Esophagus muscularis mucosa (tissue), 4 donors: ENCODE measurements around the gene AGAP3. TPM values are rescaled to one million over a fixed set of nuclear protein-coding genes. Genes with fewer than 3 reads are reported as not detected.

ENCODE experiments used
- DNase-seq: peaks from one replicate; pipeline ENCODE4 v3.0.0-alpha.2; 2017; ENCODE audit errors: extremely low spot score
- H3K27ac ChIP-seq, 4 donors: fragments of 200-600 bp; sonication (generic); replicated peaks in 1 of 4; 1 replicate in 3 of 4; 2 replicates in 1 of 4; pipeline ENCODE4 v1.5.1; 2016 to 2019; ENCODE audit warnings: mild to moderate bottlenecking in 1 of 4
- H3K27me3 ChIP-seq, 4 donors: fragments of 200-600 bp; sonication (generic); one replicate each; pipeline versions ENCODE4 v1.5.1 to v1.6.0; 2016 to 2019
- H3K36me3 ChIP-seq, 4 donors: fragments of 200-600 bp; sonication (generic); one replicate each; pipeline ENCODE4 v1.5.1; 2016 to 2019
- H3K4me1 ChIP-seq, 4 donors: fragments of 200-600 bp; sonication (generic); one replicate each; pipeline ENCODE4 v1.5.1; 2016 to 2019
- H3K4me3 ChIP-seq, 4 donors: fragments of 200-600 bp; sonication (generic); 1 replicate in 2 of 4; 2 replicates in 2 of 4; pipeline ENCODE4 v1.5.1; 2016 to 2019; ENCODE audit warnings: mild to moderate bottlenecking in 4 of 4, moderate library complexity in 1 of 4
- H3K9me3 ChIP-seq, 4 donors: fragments of 200-600 bp; sonication (generic); 1 replicate in 3 of 4; 2 replicates in 1 of 4; pipeline ENCODE4 v1.5.1; 2016 to 2019
- EP300 ChIP-seq: sonication (generic); formaldehyde crosslinking; IDR thresholded peaks from one replicate; pipeline ENCODE4 v1.6.1; 2017; ENCODE audit warnings: antibody characterized with exemption
- POLR2A ChIP-seq: fragments of 450-650 bp; IDR thresholded peaks from one replicate; pipeline ENCODE4 v1.6.1; 2017; ENCODE audit warnings: antibody characterized with exemption, moderate library complexity, mild to moderate bottlenecking, low read depth
- POLR2AphosphoS5 ChIP-seq, 2 donors: sonication (generic); formaldehyde crosslinking; IDR thresholded peaks; one replicate each; pipeline ENCODE4 v1.6.1; 2017; ENCODE audit warnings: antibody characterized with exemption in 2 of 2
- WGBS: methylation state at CpG from one replicate; pipeline ENCODE4 v1.1.5; 2018; 5-methylcytosine and 5-hydroxymethylcytosine counted together
- intact Hi-C: fragments of 100-400 bp; cut with DNase I; formaldehyde crosslinking; loops from one replicate; pipeline ENCODE4 v1.15.1; 2023
- total RNA-seq, 4 donors: library from RNA; depleted of rRNA; stranded (reverse); fragments of >200 nt; gene quantifications; one replicate each; pipeline versions ENCODE4 v1.1.0 to v1.2.1, GENCODE V29; 2016
- TF ChIP-seq, protein P1 (sequence below), 3 experiments: fragments of 200-600 bp in 2 of 3; fragments of 450-650 bp in 1 of 3; sonication (generic) in 2 of 3; IDR thresholded peaks; one replicate each; pipeline ENCODE4 v1.5.1; 2017 to 2019; ENCODE audit warnings: antibody characterized with exemption in 3 of 3, mild to moderate bottlenecking in 2 of 3, moderate library complexity in 1 of 3

The AGAP3 gene
- total RNA-seq, 4 donors from 2014 or later = 33.8 to 71.2 (median 60.0) TPM

GRCh38 chr7:151076863-151077704 is 9.2 kb upstream of the AGAP3 start:
- Histone ChIP-seq H3K4me1 (peaks cover 38 to 47% (median 44%) of the 10 kb centered on the region in 4 donors), H3K4me3 (no peak overlapping the region), H3K27me3 (no peaks in the 10 kb centered on the region), H3K36me3 (peaks cover 42 to 62% (median 52%) of the 10 kb centered on the region in 4 donors), H3K27ac (peak overlapping the region in 3 of 4 donors; percentile 11 to 37 (median 32)), H3K9me3 (no peaks in the 10 kb centered on the region)
- DNase-seq = no peak
- intact Hi-C loops = no loop called here
- WGBS = 80% methylated on average over 14 of the region's 33 CpGs
- TF ChIP-seq, protein P1, sequence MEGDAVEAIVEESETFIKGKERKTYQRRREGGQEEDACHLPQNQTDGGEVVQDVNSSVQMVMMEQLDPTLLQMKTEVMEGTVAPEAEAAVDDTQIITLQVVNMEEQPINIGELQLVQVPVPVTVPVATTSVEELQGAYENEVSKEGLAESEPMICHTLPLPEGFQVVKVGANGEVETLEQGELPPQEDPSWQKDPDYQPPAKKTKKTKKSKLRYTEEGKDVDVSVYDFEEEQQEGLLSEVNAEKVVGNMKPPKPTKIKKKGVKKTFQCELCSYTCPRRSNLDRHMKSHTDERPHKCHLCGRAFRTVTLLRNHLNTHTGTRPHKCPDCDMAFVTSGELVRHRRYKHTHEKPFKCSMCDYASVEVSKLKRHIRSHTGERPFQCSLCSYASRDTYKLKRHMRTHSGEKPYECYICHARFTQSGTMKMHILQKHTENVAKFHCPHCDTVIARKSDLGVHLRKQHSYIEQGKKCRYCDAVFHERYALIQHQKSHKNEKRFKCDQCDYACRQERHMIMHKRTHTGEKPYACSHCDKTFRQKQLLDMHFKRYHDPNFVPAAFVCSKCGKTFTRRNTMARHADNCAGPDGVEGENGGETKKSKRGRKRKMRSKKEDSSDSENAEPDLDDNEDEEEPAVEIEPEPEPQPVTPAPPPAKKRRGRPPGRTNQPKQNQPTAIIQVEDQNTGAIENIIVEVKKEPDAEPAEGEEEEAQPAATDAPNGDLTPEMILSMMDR (IDR thresholded peaks at IDR 0.05) = peak in 1 of 3 experiments; percentile 17
- TF ChIP-seq POLR2A (no peak), EP300 (no peak), POLR2AphosphoS5 (IDR thresholded peaks at IDR 0.05) (no peak)

GRCh38 chr7:151077705-151078232 is 8.5 kb upstream of the AGAP3 start:
- no peak for DNase-seq
- Histone ChIP-seq H3K36me3 (peaks cover 35 to 55% (median 45%) of the 10 kb centered on the region in 4 donors), H3K27ac (peak overlapping the region in 2 of 4 donors; percentile 32 to 37), H3K4me1 (peaks cover 45 to 53% (median 51%) of the 10 kb centered on the region in 4 donors), H3K9me3 (no peaks in the 10 kb centered on the region), H3K27me3 (no peaks in the 10 kb centered on the region), H3K4me3 (no peak overlapping the region)
- TF ChIP-seq POLR2A (no peak), POLR2AphosphoS5 (IDR thresholded peaks at IDR 0.05) (no peak), EP300 (no peak)
- TF ChIP-seq, protein P1 (IDR thresholded peaks at IDR 0.05) = no peak
- intact Hi-C loops = no loop called here
- 25% methylated on average over 1 of the region's 10 CpGs for WGBS

DNA sequence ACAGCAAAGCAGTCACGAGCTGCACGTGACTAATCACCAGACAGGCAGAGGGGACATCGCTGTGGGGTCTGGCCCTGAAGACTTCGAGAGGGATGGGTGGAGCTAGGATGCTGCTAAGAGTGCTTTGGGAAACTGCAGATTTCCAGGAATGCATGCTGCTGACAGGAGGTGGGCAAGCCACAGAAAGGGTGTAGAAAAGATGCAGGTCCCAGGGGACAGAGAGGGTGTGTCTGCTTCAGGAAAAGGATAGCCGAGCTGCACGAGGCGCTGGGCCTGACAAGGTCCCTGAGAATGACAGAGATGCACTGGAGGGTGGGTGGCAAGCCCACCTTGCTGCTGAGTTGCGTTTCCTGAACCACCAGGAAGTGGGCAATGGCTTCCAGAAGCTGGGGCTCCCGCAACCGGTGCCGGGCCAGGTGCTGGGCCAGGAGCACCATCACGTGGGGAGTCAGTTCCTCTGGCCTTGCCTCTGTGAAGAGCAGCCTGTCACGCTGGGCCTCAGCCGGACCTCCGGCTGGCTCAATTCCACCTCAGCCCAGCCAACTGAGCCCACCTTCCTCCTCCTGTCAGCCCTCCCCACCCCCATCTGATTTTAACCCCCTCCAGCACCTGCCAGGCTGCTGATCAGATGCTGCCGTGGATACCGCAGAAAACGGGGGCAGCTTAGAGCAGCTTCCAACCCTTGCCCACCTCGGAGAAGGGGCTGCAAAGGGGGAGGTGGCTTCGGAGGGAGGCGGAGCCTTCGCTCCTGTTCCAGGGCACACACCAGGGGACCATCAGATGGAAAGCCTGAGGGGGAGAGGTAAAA is 7.8 kb upstream of the AGAP3 start:
- H3K9me3 ChIP-seq = no peaks in the 10 kb centered on the region
- H3K27me3 ChIP-seq = no peaks in the 10 kb centered on the region
- intact Hi-C loops = no loop called here
- H3K36me3 ChIP-seq = peaks cover 28 to 48% (median 39%) of the 10 kb centered on the region in 4 donors
- WGBS = 44% methylated on average over 19 of the region's 22 CpGs
- H3K4me3 ChIP-seq = no peak overlapping the region
- no peak for DNase-seq
- TF ChIP-seq POLR2A (no peak), POLR2AphosphoS5 (IDR thresholded peaks at IDR 0.05) (no peak), EP300 (no peak)
- TF ChIP-seq, protein P1 (IDR thresholded peaks at IDR 0.05) = no peak
- H3K4me1 ChIP-seq = peaks cover 46 to 54% (median 53%) of the 10 kb centered on the region in 4 donors
- H3K27ac ChIP-seq = peak overlapping the region in 3 of 4 donors; percentile 32 to 41 (median 37)

- Histone ChIP-seq H3K36me3 (peaks cover 20 to 39% (median 29%) of the 10 kb centered on the region in 4 donors), H3K4me3 (peak overlapping the region; percentile 66 to 89 (median 82)), H3K9me3 (no peaks in the 10 kb centered on the region), H3K27me3 (no peaks in the 10 kb centered on the region), H3K4me1 (peaks cover 51 to 59% (median 58%) of the 10 kb centered on the region in 4 donors), H3K27ac (peak overlapping the region; percentile 89 to 99 (median 94))
- DNase-seq = no peak
- WGBS = 63% methylated on average over 15 of the region's 27 CpGs
- intact Hi-C loops = no loop called here
- TF ChIP-seq EP300 (no peak), POLR2A (no peak), POLR2AphosphoS5 (IDR thresholded peaks at IDR 0.05) (no peak)
- TF ChIP-seq, protein P1 (IDR thresholded peaks at IDR 0.05) = no peak
Measured at GRCh38 chr7:151079199-151079910, 6.9 kb upstream of the AGAP3 start.
